Cortex of kidney (tissue), 1 donor: ENCODE data around the gene PTPRG.
"Not testable (repeated sequence)": the region's sequence is repeated elsewhere in the genome, so short reads cannot be mapped to it uniquely, and the experiment has no call there.

Experiments
- DNase-seq: peaks from one replicate; lab custom pipeline; 2025; lab: John Stamatoyannopoulos, UW

PTPRG gene

DNA sequence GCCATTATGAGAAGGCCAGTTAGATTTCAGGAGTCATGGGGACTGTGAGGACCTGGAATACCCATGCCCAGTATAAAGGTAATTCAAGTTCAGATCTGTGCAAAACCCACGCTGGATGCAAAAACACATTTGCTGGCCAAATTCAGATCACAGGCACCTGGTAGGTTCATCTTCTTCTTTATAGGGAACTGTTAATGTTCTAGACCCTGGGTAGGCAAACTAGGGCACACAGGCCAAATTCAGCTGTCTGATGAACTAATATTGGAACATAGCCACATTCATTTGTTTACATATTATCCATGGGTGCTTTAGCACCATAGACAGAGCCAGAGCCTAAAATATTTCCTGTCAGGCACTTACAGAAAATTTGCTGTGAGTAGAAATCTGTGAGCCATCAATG is 241.4 kb downstream of the PTPRG start:
- DNase-seq, result no peak

DNA sequence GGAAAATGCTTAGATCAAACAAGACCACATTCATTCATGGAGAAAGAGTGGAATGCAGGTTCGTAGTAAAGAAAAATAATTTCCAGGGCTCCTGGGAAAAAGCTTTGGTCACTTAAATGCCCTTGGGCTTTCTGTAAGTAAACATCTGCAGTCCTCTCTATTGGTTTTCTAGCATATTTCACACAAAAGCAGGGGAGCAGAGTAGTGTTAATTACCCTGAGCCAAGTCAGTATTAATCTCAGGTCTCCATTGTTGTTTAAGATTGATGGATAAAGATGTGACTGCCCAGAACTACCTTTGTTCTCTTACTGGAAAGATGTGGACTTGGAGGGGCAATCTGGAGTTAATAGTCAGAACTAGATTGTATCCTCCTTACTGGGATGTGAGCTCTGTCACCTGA is 242.6 kb downstream of the PTPRG start:
- no peak for DNase-seq

GRCh38 chr3:61804782-61805181 is 243.4 kb downstream of the PTPRG start:
- no peak for DNase-seq

GRCh38 chr3:61805510-61806080 is 244.2 kb downstream of the PTPRG start:
- DNase-seq, result no peak

DNA sequence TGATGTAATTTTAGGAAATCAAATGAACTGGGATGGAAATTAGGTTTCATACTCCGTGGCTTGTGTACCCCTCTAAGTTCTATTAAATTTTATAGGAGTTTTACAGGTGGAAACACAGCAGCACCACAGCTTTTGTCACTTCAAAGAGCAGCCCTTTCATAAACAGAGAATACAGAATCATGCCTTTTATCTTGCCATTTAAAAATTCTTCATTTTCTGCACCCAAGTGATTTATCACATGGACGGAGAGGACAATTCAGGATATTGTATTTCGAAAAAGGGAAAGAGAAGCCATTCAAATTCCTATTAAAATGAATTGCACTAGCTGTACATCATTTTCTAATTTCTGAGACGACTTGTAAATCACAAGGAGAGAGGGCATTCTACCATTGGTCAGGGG is 245.4 kb downstream of the PTPRG start:
- DNase-seq, result no peak

DNA sequence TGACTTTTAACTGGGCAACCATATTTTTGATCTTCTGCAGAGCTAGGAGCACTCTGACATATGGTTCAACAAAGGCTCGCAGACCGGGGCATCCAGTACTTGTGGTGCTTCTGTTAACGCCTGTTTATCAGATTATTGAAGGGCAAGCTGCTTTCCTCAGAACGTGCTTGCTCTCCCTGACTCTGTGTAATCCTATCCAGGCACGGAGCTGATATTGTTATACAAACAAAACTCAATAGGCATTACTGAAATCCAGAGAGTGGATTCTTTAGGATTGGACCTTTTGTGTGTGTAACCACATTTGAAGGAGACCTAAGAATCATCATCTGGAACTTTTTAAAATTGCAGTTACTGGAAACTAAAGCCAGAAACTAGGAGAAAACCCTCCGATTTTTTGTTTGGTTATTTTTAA is 246.5 kb downstream of the PTPRG start:
- no peak for DNase-seq

- DNase-seq, result no peak
Measured at GRCh38 chr3:61808526-61808925, 247.2 kb downstream of the PTPRG start.

- DNase-seq, result no peak
Measured at GRCh38 chr3:61808999-61809398, 247.6 kb downstream of the PTPRG start.

GRCh38 chr3:61809879-61810278 is 248.5 kb downstream of the PTPRG start:
- DNase-seq, result no peak

DNA sequence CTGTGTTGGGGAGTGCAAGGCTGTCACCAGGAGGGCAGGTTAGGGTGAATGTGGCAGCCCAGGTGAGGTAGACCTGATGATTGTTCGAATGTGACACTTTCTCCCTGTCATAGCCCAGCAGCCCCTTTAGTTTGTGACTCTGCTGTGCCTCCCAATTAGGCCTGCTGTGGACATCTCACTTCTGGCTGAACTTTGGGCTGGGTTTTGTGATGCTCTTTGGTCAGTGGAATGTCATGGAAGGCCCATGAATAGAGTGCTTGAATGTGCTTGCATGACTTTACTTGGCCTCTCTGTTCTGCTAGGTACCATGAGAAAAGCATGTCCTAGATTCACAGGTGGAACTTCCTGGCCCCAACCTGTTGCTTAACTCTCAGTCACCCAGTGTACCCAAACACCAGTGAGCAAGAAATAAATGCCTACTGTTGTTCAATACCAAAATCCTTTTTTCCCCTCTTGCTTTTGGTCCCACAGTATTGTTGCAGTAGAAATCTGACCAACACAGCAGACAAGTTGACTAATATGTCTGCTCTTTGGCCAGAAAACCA is 249.7 kb downstream of the PTPRG start:
- DNase-seq, result no peak

GRCh38 chr3:61811652-61812051 is 250.3 kb downstream of the PTPRG start:
- no peak for DNase-seq

GRCh38 chr3:61812085-61812484 is 250.7 kb downstream of the PTPRG start:
- DNase-seq, result no peak

DNA sequence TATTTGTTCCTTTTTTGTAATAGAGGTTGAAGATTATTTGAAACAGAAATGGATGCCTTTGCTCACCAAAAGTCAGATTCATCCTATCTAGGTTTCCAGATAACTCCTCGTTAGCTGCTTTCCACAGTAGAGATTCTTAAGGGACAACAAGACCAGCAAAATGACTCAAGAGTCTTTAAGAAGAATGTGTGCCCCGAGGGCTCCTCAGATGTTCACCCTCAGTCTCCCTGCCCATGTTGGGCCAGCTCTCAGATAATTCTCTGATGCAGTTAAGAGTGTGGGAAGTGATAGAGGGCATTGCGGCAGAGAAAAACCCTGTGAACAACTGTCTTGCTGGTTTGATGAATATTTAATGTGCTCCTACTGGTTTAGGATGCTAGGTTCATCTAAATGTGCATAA is 251.1 kb downstream of the PTPRG start:
- no peak for DNase-seq

DNA sequence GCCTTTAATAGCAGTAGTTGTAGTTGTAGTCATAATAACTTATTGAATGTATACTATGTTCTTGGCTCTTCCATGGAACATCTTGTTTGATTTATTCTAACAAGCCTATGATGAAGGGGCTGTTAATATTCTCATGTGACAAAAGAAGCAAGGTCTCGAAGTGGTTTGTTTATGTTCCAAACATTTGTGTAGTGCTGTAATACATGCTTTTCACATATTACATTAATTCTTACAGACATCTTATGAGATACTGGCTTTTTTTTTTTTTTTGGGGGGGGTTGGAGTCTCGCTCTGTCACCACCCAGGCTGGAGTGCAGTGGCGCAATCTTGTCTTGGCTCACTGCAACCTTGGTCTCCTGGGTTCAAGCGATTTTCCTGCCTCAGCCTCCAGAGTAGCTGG is 252.3 kb downstream of the PTPRG start:
- no peak for DNase-seq

- DNase-seq, result no peak
Measured at GRCh38 chr3:61814674-61815073, 253.3 kb downstream of the PTPRG start.

GRCh38 chr3:61816304-61816703 is 254.9 kb downstream of the PTPRG start:
- not testable (repeated sequence) for DNase-seq

- no peak for DNase-seq
Measured at GRCh38 chr3:61819861-61820260, 258.5 kb downstream of the PTPRG start.

- DNase-seq, result no peak
Measured at GRCh38 chr3:61820306-61820992, 259.1 kb downstream of the PTPRG start.

DNA sequence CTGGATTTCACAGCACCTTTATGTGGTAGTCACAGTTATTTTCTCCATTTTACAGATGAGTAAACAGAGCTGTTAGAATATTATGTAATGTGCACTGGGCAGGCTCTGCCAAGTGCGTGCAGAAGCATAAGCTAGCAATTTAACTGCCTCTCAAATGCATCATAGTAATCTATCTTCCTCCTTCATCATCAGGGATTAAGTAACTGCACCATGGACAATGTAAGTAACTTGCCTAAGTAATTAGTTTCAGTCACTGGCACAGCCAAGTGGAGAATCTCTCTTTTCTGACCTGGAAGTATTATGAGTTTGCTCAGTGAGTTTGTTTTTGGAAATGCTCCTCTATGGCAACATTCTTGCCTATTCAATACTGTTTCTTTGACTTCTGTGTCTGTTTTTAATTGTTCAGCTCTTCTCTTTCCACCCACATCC is 260.5 kb downstream of the PTPRG start:
- no peak for DNase-seq

DNA sequence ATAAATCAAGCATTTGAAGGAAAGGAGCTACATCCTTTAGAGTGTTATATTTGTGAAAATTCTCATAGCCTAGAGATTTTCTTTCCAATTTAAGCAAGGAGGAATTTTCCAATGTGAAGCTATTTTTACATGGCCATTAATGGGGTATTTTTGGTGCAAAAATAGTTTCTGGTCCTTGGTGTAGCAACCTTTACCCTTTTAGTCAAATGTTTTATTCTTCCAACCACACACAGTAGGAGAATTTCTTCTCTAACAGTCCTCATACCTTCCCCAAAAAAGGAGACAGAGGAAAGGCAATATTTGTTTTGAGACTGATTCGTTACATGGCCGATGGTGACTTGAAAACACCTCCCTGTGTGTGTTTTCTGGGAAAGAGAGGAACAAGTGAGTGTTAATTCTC is 261.2 kb downstream of the PTPRG start:
- DNase-seq, result no peak

GRCh38 chr3:61824553-61825135 is 263.3 kb downstream of the PTPRG start:
- DNase-seq, result no peak

GRCh38 chr3:61826161-61826560 is 264.8 kb downstream of the PTPRG start:
- no peak for DNase-seq

DNA sequence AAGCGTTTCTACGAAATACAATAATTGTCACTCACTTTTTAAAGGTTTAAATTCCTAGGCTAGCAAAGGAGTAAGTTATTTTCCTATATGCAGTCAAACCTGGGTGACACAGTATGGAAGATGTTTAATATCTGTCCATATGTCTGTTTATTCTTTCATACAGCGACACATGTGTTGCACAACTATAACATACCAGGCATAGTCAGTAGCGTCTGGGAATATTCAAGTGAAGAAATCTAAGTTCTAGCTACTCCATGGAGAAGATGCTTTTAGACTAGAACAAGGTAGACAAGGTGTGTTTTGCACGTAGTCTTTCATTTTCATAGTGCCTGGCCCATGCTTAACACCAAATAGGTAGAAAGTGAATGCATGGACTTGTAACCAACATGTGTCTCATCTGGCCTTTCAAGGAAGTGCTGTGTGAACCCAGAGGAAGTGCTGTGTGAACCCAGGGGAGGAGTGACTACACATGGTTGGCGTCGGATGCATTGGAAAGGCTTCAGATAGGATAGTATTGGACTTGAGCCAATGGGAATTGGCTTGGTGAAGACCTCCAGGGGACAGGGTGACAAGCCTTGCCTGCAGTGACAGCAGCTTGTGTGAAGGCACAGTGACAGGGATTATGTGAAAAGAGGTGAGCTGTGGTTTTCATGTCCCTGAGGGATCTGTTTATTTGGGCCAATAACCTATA is 267.0 kb downstream of the PTPRG start:
- no peak for DNase-seq
